Measurements from ENCODE around the gene DCP2.

- TF ChIP-seq CTCF (conservative IDR thresholded peaks at IDR 0.05 in 1 of 2, IDR thresholded peaks at IDR 0.05 in 1 of 2; ENCODE audit: low read depth in 1 of 2, low read length in 2 of 2), result no peak
- TF ChIP-seq EZH2 (IDR thresholded peaks at IDR 0.05; ENCODE audit: low read length, missing control alignments), result no peak
Observed at GRCh38 chr5:113059232-113060040, 82.8 kb downstream of the DCP2 start.

Measured in fibroblast of lung (primary cell).